ENCODE measurements around the gene TCF12.

The TCF12 gene

GRCh38 chr15:57327985-57328471, 409.6 kb downstream of the TCF12 start:
- no peak for DNase-seq

GRCh38 chr15:57328479-57328878, 410.0 kb downstream of the TCF12 start:
- no peak for DNase-seq

GRCh38 chr15:57328897-57329296, 410.5 kb downstream of the TCF12 start:
- DNase-seq: no peak

- DNase-seq: no peak
Observed at GRCh38 chr15:57329582-57330367, 411.3 kb downstream of the TCF12 start.

GRCh38 chr15:57330619-57331340, 412.3 kb downstream of the TCF12 start:
- DNase-seq: no peak

GRCh38 chr15:57332326-57332725, 413.9 kb downstream of the TCF12 start:
- DNase-seq: no peak

- no peak for DNase-seq
Observed at GRCh38 chr15:57333487-57333886, 415.0 kb downstream of the TCF12 start.

- DNase-seq: no peak
Observed at GRCh38 chr15:57334257-57334656, 415.8 kb downstream of the TCF12 start.

- no peak for DNase-seq
Observed at GRCh38 chr15:57335293-57335715, 416.9 kb downstream of the TCF12 start.

- no peak for DNase-seq
Observed at GRCh38 chr15:57335719-57336118, 417.3 kb downstream of the TCF12 start.

GRCh38 chr15:57337868-57338411, 419.5 kb downstream of the TCF12 start:
- no peak for DNase-seq

GRCh38 chr15:57339321-57339720, 420.9 kb downstream of the TCF12 start:
- DNase-seq: no peak

Measured in activated T-cell treated with anti-CD3 and anti-CD28 coated beads, Interleukin-2, amount 50 U/mL, for 48 hours (primary cell).